WTC11 (cell line): ENCODE results near the gene PDGFRA. TPM values are rescaled to one million over a fixed set of nuclear protein-coding genes. Genes with fewer than 3 reads are reported as not detected.
"Not testable (repeated sequence)": the region's sequence is repeated elsewhere in the genome, so short reads cannot be mapped to it uniquely, and the experiment has no call there.

Experiments
- ATAC-seq: fragments of 200-7000 bp; cut with Tn5 transposase; 2 replicates; pipeline ENCODE4 v1.10.0; 2021; ENCODE audit warnings: mild to moderate bottlenecking, moderate library complexity
- CTCF ChIA-PET: fragments of 300-600 bp; sonication (Branson Sonifier 250); formaldehyde crosslinking; loops from one replicate; lab custom pipeline; 2021; ENCODE audit warnings: antibody characterized with exemption; lab: Charles Lee
- POLR2A ChIA-PET: fragments of 350-600 bp; sonication (Branson Sonifier 250); formaldehyde crosslinking; loops from one replicate; lab custom pipeline; 2021; ENCODE audit warnings: antibody characterized with exemption; lab: Charles Lee
- DNase-seq: peaks from one replicate; pipeline ENCODE4 v3.0.0; 2021; ENCODE audit warnings: low spot score
- H3K27ac Mint-ChIP-seq: 2 replicates; pipeline ENCODE4 v1.8.0; 2021; ENCODE audit warnings: mixed read lengths
- H3K27me3 Mint-ChIP-seq: 2 replicates; pipeline ENCODE4 v1.8.0; 2021; ENCODE audit warnings: low read depth, mild to moderate bottlenecking, moderate library complexity, mixed read lengths
- H3K36me3 Mint-ChIP-seq: 2 replicates; pipeline ENCODE4 v1.8.0; 2021; ENCODE audit warnings: mixed read lengths
- H3K4me1 Mint-ChIP-seq: 2 replicates; pipeline ENCODE4 v1.8.0; 2022; ENCODE audit warnings: mixed read lengths
- H3K4me3 Mint-ChIP-seq: 2 replicates; pipeline ENCODE4 v1.8.0; 2021; ENCODE audit warnings: mild to moderate bottlenecking, moderate library complexity, mixed read lengths
- H3K9me3 Mint-ChIP-seq: 2 replicates; pipeline ENCODE4 v1.8.0; 2021; ENCODE audit warnings: mixed read lengths
- ATF1 ChIP-seq: sonication (generic); formaldehyde crosslinking; IDR thresholded peaks from 2 replicates; pipeline ENCODE4 v1.8.1; 2023; ENCODE audit warnings: mild to moderate bottlenecking, moderate library complexity, missing genetic modification reagents
- CREB1 ChIP-seq: sonication (generic); formaldehyde crosslinking; IDR thresholded peaks from 2 replicates; pipeline ENCODE4 v1.8.0; 2023; ENCODE audit warnings: mild to moderate bottlenecking, missing genetic modification reagents
- ERG ChIP-seq: fragments of 250-450 bp; sonication (Bioruptor Pico); IDR thresholded peaks from 2 replicates; pipeline ENCODE4 v1.8.0; 2021; ENCODE audit warnings: mild to moderate bottlenecking
- ETV6 ChIP-seq: sonication (generic); formaldehyde crosslinking; IDR thresholded peaks from 2 replicates; pipeline ENCODE4 v1.8.1; 2022; ENCODE audit warnings: mild to moderate bottlenecking, missing genetic modification reagents
- TEAD4 ChIP-seq: sonication (generic); formaldehyde crosslinking; IDR thresholded peaks from 2 replicates; pipeline ENCODE4 v1.8.0; 2022; ENCODE audit warnings: mild to moderate bottlenecking, missing genetic modification reagents
- TP53 ChIP-seq: sonication (generic); formaldehyde crosslinking; IDR thresholded peaks from 2 replicates; pipeline ENCODE4 v1.8.1; 2023; ENCODE audit warnings: mild to moderate bottlenecking, missing genetic modification reagents
- USF2 ChIP-seq: sonication (generic); formaldehyde crosslinking; IDR thresholded peaks from 2 replicates; pipeline ENCODE4 v1.8.1; 2023; ENCODE audit warnings: mild to moderate bottlenecking, missing genetic modification reagents, moderate library complexity
- ZNF219 ChIP-seq: sonication (generic); formaldehyde crosslinking; IDR thresholded peaks from 2 replicates; pipeline ENCODE4 v1.8.0; 2023; ENCODE audit warnings: missing genetic modification reagents, mild to moderate bottlenecking, borderline replicate concordance
- total RNA-seq: library from RNA; stranded (reverse); gene quantifications from 3 replicates; pipeline ENCODE4 v1.2.3, GENCODE V29; 2021

Gene PDGFRA
- total RNA-seq, 1 experiment from 2014 or later: 3.3 TPM

GRCh38 chr4:54333657-54334056 lies 104.6 kb downstream of the PDGFRA start (continued):
- TF ChIP-seq TEAD4 (CRISPR knock-in tag) (no peak), ETV6 (CRISPR knock-in tag) (no peak), USF2 (CRISPR knock-in tag) (no peak), ERG (CRISPR knock-in tag) (no peak), ATF1 (CRISPR knock-in tag) (no peak), TP53 (CRISPR knock-in tag) (no peak), CREB1 (CRISPR knock-in tag) (no peak)

- not testable (repeated sequence) for H3K27ac Mint-ChIP-seq, H3K9me3 Mint-ChIP-seq, H3K36me3 Mint-ChIP-seq, H3K27me3 Mint-ChIP-seq, H3K4me3 Mint-ChIP-seq, ATAC-seq, H3K4me1 Mint-ChIP-seq, DNase-seq
- ChIA-PET CTCF (interaction anchor here (1.3 kb wide), 1 partner anchor 99 kb away, joined by 3 read pairs; no protein-coding TSS in a partner anchor), POLR2A (interaction anchor here (0.7 kb wide), 1 partner anchor 102 kb away, joined by 3 read pairs; no protein-coding TSS in a partner anchor)
Measured at GRCh38 chr4:54334769-54335168, 105.7 kb downstream of the PDGFRA start.

GRCh38 chr4:54337009-54337408 lies 107.9 kb downstream of the PDGFRA start:
- H3K4me1 Mint-ChIP-seq: no peaks in the 10 kb centered on the region
- CTCF ChIA-PET: no interaction called here
- no peaks in the 10 kb centered on the region for H3K9me3 Mint-ChIP-seq
- H3K36me3 Mint-ChIP-seq: no peaks in the 10 kb centered on the region
- DNase-seq (no peak), ATAC-seq (no peak)
- no peak overlapping the region for H3K27ac Mint-ChIP-seq
- POLR2A ChIA-PET: no interaction called here
- H3K27me3 Mint-ChIP-seq: no peaks in the 10 kb centered on the region
- TF ChIP-seq ETV6 (CRISPR knock-in tag): no peak
- TF ChIP-seq ZNF219 (CRISPR knock-in tag): no peak
- no peak overlapping the region for H3K4me3 Mint-ChIP-seq

- CTCF ChIA-PET, H3K27me3 Mint-ChIP-seq, H3K4me3 Mint-ChIP-seq, POLR2A ChIA-PET, H3K36me3 Mint-ChIP-seq, ATAC-seq, H3K27ac Mint-ChIP-seq, DNase-seq: not testable (repeated sequence)
- peaks cover 23% of the 10 kb centered on the region for H3K9me3 Mint-ChIP-seq
- H3K4me1 Mint-ChIP-seq: peaks cover 12% of the 10 kb centered on the region
Measured at GRCh38 chr4:54342067-54342466, 113.0 kb downstream of the PDGFRA start.

Other genes with a start within 250 kb of the PDGFRA start
- 6.9 to 11.0 TPM (median 8.4 TPM) in 3 replicates for gene CHIC2, start 164.7 kb upstream of the PDGFRA start, total RNA-seq
- gene GSX2, start 129.1 kb upstream of the PDGFRA start, total RNA-seq: not detected in 3 replicates